Activated T-cell treated with anti-CD3 and anti-CD28 coated beads for 4 hours (primary cell): ENCODE results near the gene MTR.

Experiments
- DNase-seq: peaks from one replicate; pipeline ENCODE4 v3.0.0-alpha.2; 2020

Gene MTR

DNA sequence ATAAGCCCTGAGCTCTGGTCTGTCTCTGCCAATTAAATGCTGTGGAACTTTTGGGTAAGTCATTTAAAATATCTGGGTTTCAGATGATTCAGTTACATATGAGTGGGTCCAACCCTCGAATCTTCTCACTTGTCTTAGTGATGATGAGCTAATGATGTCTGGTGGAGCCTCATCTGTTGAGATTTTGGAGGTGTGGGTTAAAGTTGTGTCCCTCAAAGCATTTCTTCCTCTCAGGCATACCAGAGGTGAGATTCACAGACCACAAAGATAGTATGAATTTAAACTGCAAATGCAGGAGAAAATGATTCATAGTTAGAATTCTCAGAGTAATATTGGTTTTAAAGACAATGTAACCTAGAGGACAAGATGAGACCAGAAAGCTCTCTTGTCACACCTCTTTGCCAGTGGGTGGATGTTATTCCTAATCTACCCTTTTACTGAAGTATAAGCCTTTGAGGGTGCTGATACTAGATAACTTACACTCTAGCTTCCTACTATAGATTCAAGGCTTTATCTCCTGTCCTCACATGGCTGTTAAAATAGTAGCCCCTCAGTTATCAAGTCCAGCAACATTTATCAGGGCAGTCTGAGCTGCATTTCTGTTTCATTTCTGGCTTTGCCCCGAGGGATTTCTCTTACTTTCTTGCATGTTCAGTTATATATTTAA, 118.4 kb downstream of the MTR start:
- no peak for DNase-seq

DNA sequence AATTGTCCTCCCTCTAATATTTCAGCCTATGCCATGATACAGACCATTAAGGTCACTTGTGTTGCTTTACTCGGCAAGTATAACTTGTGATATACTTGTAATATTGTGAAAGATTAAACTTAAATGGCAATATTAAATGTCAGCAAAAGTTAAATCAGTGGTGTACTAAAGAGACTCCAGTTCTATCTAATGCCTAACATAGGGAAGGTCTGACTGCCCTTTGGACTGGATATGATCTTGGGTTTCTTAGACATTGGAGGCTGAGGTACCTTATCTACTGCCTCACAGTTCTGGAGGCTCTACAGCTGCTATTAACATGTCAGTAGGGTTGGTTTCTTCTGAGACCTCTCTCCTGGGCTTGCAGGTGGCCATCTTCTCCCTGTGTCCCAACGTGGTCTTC, 119.3 kb downstream of the MTR start:
- no peak for DNase-seq

DNA sequence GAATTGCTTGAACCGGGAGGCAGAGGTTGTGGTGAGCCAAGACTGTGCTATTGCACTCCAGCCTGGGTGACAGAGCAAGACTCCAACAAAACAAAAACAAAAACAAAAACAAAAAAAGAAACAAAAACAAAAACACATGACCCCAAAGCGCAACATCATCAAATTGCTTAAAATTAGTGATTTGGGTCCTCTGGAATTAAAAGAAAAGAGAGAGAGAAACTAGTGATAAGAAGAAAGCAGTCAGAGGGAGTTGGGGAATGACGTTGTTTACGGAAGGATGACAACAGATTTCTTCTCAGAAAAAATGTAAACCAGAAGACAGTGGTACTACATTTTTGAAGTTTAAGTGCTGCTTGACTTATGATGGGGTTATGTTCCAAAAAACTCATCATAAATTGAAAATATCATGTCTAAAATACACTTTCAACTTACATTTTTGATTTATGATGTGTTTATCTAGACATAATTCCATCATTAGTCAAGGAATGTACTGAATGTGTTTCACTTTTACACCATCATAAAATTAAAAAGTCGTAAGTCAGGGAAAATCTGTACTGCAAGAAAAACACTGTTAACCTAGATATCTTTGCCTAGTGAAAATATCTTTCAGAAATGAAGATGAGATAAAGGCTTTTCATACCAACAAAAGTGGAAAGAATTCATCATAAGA, 121.2 kb downstream of the MTR start:
- DNase-seq = no peak

DNA sequence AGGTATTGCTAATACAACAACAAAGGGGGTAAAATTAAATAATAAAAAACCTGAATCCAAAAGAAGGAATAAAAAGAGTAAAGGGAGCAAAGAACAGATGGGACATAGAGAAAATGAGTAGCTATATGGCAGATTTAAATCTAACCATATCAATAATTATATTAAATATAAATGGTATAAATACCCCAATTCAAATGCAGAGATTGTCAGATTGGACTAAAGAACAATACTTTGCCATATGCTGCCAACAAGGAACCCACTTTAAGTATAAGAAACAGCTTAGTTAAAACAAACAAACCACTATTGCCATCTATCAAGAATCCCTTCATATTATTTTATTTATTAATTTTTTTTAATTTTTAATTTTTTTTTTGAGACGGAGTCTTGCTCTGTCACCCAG, 122.4 kb downstream of the MTR start:
- DNase-seq = no peak

DNA sequence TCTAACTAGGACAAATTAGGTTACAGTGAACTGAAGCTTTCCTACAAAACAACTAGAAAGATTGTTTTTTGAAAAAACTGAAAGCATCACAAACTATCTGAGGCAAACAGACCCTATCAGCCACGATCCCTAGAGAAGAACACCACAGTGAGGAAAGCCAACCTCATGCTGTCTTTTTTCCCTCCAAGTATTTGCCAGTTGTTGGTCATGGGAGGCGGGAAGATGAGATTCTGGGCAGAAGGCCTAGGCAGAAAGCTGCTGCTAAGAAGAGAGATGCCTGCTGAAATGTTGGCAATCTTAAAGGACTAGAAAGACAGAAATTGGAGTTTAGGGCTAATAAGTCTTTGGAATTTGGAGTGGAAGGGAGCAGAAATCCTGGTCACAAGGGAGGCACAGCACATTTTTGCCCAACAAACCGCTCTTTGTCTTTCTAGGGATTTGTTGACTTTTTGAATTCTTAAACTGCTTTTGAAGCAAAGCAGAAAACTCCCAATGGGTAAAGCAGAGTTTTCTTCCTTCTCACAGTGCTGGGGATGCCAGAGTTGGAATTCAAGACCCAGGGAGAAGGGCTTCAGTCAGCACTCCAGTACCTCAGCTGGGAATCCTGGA, 125.3 kb downstream of the MTR start:
- DNase-seq = no peak

DNA sequence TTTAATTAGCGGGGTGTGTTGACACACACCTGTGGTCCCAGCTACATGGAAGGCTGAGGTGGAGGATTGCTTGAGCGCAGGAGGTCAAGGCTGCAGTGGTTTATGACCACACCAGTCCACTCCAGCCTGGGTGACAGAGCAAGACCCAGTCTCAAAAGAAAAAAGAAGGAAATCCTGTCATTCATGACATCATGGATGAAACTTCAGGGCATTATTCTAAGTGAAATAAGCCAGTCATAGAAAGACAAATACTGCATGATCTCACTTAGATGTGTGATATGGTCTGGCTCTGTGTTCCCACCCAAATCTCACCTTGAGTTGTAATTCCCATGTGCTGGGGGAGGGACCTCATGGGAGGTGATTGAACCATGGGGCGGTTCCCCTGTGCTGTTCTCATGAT, 126.5 kb downstream of the MTR start:
- no peak for DNase-seq

DNA sequence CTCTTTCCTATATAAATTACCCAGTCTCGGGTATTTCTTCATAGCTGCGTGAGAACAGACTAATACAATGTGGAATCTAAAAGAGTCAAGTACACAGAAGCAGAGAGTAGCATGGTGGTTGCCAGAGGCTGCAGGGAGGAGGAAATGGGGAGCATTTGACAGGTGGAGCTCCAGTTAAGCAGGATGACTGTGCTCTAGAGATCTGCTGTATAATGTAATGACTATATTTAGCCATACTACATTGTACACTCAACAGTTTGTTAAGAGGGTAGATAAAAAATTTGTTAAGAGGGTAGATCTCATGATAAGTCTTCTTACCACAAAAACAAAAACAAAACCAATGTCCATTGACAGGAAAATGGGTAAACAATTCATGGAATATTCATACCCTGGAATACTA, 127.1 kb downstream of the MTR start:
- DNase-seq = no peak

DNA sequence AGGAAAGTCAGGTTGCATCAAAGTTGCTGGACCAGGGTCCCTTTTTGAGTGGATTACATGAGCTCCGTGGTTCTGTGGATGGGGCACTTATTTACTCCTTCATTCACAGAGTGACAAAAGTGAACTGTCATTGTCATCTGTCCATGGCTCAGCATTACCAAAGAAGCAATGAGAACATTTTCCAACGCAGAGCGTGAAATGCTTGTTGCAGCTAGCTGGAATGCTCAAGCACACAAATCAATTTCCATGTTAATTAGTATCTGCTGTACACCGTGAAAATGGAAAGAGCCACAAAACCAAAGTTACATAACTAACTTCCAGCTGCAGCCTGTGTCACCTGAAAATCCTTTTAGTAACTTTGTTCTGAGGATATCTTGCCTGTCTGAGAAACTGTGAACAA, 130.3 kb downstream of the MTR start:
- DNase-seq = no peak

DNA sequence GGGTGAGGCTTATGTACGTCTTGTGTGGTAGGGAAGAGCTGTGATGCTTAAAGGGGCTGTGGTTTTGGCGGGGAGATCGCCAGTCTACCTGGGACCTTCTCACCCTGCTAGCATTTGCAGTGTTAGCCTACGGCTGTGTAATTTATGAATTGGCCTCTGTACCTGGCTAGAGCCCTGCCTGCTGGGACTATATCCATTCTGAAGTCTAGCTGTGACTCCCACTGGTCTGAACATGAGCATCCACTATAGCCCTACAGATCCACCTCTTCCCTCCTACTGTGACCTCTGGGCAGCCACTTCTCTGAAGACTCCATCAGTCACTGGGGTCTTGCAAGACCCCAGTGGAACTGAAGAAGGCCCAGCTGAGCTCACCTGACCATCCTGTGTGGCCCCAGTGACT, 135.4 kb downstream of the MTR start:
- no peak for DNase-seq

DNA sequence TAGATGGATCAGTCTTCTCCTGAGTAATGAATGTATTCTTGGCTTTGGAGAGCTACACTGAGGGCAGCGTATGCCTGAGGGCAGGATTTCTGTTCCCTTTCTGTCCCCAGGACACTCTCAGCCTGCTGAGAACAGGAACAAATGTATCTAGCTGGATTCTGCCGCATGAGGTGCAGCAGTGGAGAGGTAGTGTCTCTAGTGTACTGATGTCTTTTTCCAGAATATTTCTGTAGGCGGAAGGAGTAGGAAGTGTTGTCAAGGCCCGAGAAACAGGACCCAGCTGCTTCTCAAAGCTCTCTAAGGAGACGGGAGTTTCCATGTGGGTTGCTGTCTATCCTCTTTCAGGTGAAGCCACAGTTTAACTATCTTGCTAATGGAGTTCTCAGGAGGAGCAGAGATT, 143.7 kb downstream of the MTR start:
- DNase-seq = no peak

DNA sequence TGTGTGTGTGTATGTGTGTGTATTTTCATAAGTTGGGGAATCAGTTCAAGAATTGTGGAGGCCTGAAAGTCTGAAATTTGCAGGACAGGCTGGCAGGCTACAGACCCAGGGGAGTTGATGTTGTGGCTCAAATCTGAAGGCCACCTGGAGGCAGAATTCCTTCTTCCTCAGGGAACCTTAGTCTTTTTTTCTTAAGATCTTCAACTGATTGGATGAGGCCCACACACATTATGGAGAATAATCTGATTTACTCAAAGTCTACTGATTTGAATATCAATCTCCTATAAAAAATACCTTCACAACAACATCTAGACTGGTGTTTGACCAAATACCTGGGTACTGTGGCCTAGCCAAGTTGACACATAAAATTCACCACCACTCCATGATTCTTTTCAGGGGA, 147.3 kb downstream of the MTR start:
- DNase-seq = no peak

DNA sequence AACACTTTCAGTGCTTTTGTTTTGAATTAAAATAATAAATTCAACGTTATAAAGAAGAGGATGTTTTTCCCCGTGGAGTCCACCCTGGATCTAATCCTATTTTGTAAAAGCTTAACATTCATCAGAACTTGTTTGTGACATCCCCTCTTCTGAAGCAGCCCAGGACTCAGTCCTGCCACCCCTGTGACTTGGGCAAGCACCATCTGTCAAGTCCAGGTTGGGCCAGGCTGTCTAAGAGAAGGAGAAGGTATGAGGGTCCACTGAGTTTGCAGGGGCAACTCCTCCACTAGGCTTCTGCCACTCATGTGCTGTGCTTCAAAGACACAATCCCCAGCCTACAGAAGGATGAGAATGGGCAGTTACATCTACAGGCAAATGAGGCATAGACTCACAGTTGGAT, 149.5 kb downstream of the MTR start:
- no peak for DNase-seq

DNA sequence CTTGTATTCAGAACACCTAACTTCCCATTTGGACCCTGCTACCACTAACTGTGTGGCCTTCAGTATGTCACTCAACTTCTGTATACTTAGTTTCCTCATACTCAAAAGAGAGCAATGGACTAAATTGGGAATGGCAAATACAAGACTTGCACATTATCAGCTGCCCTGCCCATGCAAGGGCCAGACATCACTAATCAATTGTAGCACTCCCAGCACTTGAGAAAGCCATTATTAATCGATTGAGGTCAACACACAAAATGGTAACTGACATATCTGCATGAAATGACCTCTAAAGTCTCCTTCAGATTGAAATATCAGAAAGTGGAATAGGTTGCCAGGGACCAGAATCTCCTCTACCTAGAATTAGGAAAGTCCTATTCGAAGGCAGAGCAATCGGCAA, 149.9 kb downstream of the MTR start:
- DNase-seq = no peak

DNA sequence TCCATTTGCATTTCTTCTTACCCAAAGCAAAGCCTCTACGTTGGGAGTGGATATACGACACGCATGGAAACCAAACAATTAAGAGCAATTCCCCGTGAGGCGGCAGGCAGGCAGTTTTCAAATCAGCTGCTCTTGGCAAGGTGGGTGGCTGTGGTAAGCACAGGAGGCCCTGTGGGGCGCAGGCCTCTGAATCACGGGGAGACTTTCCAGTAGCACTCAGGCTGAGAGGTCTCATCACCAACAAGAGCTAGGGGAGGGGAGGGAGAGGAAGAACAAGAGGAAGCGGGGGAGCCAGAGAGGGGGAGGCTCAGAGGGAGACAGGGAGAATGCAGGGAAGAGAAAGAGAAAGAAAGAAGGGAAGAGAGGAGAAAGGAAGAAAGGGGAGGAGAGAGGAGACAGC, 152.7 kb downstream of the MTR start:
- no peak for DNase-seq

DNA sequence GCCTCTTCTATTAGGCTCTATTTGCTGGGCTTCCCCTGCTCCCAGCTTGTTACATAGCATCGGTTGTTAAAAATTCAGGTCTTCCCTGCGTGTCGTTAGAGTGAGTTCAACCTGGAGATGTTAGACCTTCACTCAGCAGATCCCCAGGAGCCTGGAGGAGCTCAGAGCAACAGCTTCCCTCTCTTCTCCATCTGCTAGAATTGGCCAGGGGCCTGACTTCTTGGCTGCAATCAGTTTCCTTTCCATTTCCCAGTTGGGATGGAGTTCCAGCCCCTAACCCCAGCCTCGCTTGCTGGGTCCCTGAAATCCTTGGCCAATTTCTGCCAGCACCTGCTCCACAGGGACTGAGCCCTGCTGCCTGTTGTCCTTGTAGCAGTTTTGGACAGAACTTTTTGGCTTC, 153.3 kb downstream of the MTR start:
- DNase-seq = no peak

DNA sequence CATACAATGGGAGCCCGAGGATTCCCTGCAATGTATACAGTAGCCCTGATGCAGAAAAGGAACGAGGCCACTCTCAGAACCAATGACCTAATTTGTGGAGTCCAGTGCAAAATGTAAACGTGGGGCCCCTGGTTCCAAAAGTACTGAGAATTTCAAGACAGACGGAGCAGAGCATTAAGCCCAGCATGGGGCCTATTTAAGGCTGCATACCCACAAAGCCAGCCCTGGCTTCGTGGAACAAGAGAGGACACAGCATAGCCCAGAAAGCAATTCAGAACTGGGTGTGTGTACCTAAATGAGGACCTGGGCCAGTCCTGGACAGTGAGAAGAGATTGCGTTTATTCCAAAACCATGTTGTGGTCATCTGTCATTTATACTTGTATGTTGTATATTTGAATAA, 153.9 kb downstream of the MTR start:
- no peak for DNase-seq

DNA sequence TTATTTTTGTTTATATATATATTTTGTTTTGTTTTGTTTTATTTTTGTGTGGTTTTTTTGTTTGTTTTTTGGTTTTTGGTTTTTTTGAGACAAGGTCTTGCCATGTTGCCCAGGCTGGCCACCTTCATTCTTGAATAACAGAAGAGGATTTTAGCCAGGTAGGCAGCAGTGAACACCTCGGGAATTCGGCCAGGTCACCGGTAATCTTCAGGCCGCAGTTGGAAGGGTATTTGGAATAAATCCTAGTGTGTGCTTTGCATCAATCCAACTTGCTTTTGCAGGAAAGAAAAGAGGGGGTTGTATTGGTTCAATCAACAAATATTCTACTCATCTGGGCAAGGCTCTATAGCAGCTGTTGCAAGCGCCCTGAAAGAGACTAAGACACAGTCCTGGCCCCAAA, 155.3 kb downstream of the MTR start:
- DNase-seq = no peak

DNA sequence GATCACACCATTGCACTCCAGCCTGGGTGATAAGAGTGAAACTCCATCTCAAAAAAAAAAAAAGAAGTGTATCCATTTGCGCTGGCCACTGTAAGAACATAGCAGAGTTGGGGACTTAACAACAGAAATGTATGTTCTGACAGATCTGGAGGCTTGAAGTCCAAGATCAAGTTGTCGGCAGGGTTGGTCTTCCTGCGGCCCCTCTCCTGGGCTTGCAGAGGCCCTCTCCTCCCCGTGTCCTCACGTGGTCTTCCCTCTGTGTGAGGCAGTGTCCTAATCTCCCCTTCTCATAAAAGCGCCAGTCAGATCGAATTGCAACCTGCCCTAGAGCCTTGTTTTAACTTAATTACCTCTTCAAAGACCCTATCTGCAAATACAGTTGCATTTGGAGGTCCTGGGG, 156.6 kb downstream of the MTR start:
- no peak for DNase-seq

DNA sequence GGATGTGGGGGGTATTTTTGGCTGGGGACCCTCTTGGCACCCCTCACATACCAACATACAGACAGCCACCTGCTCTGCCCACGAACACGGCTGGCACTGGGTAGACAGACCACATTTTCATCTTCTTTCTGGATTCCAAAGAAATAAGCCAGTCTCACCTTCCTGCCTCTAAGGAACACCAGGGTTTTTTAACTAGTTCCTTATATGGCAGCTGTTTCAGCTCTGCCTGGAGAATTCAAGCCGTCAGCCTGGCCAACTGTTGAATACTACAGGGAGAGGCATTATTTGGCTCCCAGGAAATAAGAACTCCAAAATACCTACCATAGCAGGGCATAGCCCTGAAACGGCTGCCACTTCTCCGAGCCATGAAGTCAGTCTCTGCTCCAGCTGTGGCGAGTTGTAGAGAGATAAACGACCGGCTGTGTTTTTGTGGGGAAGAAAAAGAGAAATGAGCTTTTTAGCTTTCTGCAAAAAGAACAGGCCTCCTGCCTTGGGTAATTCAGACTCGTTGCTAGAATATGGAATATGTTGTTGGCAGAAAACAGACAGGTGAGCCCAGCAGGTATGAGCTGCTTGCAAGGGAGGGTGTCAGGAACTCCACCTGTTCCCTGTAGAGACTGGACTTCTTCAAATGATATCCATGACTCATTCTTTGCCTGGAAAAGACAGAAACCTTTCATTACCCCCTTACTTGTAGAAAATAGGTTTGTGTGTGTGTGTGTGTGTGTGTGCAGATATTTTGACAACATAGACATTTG, 157.3 kb downstream of the MTR start:
- DNase-seq = no peak

DNA sequence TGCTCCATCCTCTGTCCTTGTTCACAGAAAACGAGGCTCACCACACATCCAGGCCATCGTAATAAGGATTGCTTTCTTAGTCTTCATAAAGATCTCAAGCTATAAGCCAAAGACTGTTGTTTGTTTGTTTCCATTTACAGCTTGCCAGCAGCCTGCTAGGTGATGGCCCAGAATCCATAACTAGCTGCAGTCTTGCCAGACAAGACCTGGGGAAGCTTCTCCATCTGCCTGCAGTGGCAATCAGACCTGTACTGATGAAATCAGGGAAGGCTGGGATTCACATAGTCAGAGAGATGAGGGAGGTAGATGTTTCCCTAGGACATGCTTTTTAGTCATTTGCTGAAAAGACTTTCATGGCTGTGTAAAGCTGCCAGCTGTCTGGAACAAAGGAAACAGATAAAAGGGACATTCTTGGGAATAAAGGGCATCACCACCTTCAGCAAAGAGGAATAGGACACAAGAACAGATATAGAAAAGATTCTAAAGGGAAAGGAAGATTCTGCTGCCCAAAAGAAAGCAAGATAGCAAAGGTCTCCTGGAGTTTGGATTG, 158.1 kb downstream of the MTR start:
- no peak for DNase-seq
